ENCODE measurements around the gene ARHGAP15. TPM values are rescaled to one million over a fixed set of nuclear protein-coding genes. Genes with fewer than 3 reads are reported as not detected.

Gene ARHGAP15
- total RNA-seq, 1 experiment from 2014 or later, result 0.42 TPM

DNA sequence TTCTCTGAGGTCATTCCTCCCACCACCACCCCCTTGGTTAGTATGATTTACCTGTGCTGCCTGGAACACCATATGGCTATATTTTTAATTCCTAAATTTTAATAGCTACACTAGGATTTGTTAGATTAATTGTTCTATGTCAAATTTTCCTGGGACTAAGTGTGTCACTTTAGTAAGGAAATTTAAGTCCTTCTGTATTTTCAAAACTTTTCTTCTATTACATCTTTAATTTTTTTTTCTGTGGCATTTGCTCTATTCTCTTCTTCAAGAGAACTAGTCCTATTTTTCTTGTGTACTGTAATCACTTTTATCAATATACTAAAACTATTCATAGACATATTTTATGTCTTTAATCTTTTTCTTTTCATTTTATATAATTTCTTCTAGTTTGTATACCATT is 456.9 kb downstream of the ARHGAP15 start:
- H4K20me1 ChIP-seq (ENCODE audit: insufficient read depth), result no peaks in the 10 kb centered on the region
- H3K4me2 ChIP-seq (ENCODE audit: low read length), result no peak overlapping the region
- H2AFZ ChIP-seq (ENCODE audit: low read depth, low read length, poor library complexity, severe bottlenecking), result no peak overlapping the region
- CTCF ChIA-PET, result no interaction called here
- RAD21 ChIA-PET (ENCODE audit: low non-redundant PET in 1 of 2, low total read pairs in 2 of 2, uncharacterized antibody in 2 of 2, unreplicated experiment in 2 of 2), result no interaction called here
- H3K27ac ChIP-seq (ENCODE audit: low read depth, low read length), result no peak overlapping the region
- H3K9me3 ChIP-seq (ENCODE audit: control insufficient read depth in 1 of 2, insufficient read depth in 1 of 2, low read depth in 1 of 2, low read length in 2 of 2), result no peaks in the 10 kb centered on the region
- no peaks in the 10 kb centered on the region for H3K27me3 ChIP-seq (ENCODE audit: insufficient read depth, low read length)
- no peaks in the 10 kb centered on the region for H3K79me2 ChIP-seq (ENCODE audit: insufficient read depth, low read length)
- no peak for TF ChIP-seq ZNF274 (IDR thresholded peaks at IDR 0.05; ENCODE audit: low read depth, low read length)
- TF ChIP-seq, protein P1, sequence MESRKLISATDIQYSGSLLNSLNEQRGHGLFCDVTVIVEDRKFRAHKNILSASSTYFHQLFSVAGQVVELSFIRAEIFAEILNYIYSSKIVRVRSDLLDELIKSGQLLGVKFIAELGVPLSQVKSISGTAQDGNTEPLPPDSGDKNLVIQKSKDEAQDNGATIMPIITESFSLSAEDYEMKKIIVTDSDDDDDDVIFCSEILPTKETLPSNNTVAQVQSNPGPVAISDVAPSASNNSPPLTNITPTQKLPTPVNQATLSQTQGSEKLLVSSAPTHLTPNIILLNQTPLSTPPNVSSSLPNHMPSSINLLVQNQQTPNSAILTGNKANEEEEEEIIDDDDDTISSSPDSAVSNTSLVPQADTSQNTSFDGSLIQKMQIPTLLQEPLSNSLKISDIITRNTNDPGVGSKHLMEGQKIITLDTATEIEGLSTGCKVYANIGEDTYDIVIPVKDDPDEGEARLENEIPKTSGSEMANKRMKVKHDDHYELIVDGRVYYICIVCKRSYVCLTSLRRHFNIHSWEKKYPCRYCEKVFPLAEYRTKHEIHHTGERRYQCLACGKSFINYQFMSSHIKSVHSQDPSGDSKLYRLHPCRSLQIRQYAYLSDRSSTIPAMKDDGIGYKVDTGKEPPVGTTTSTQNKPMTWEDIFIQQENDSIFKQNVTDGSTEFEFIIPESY (IDR thresholded peaks at IDR 0.05; ENCODE audit: extremely low read depth, insufficient replicate concordance, low read length), result no peak
- no peaks in the 10 kb centered on the region for H3K36me3 ChIP-seq (ENCODE audit: control insufficient read depth in 1 of 2, insufficient read depth in 2 of 2, low read length in 2 of 2)
- ATAC-seq (no peak), DNase-seq (ENCODE audit: low read depth, low spot score) (no peak)
- no TSS peak for BruUV-seq (replicated peaks)
- H3K4me1 ChIP-seq (ENCODE audit: control insufficient read depth in 1 of 2, insufficient read depth in 2 of 2, low read length in 2 of 2), result no peaks in the 10 kb centered on the region
- no peaks in the 10 kb centered on the region for H3K9me2 ChIP-seq (ENCODE audit: insufficient read depth)
- POLR2A ChIA-PET, result no interaction called here
- intact Hi-C loops (cut with micrococcal nuclease), result no loop called here
- no peak overlapping the region for H3K9ac ChIP-seq (ENCODE audit: low read length)
- H3K4me3 ChIP-seq (replicated peaks in 1 of 2; ENCODE audit: low read depth in 1 of 2, low read length in 2 of 2), result no peak overlapping the region

- H4K20me1 ChIP-seq (ENCODE audit: insufficient read depth), result no peaks in the 10 kb centered on the region
- ATAC-seq (no peak), DNase-seq (ENCODE audit: low read depth, low spot score) (no peak)
- ChIA-PET POLR2A (no interaction called here), CTCF (interaction anchor here (1.1 kb wide), 1 partner anchor 13 kb away, joined by 3 read pairs; no protein-coding TSS in a partner anchor), RAD21 (ENCODE audit: low non-redundant PET in 1 of 2, low total read pairs in 2 of 2, uncharacterized antibody in 2 of 2, unreplicated experiment in 2 of 2) (no interaction called here)
- no peak overlapping the region for H3K4me3 ChIP-seq (replicated peaks in 1 of 2; ENCODE audit: low read depth in 1 of 2, low read length in 2 of 2)
- intact Hi-C loops (cut with micrococcal nuclease), result no loop called here
- TF ChIP-seq POLR2A (IDR thresholded peaks at IDR 0.05; ENCODE audit: borderline replicate concordance, extremely low read depth, insufficient read depth, insufficient read length) (no peak), SIN3A (IDR thresholded peaks at IDR 0.05; ENCODE audit: low read depth) (no peak), REST (IDR thresholded peaks at IDR 0.05; ENCODE audit: low read depth) (no peak), SRF (IDR thresholded peaks at IDR 0.05; ENCODE audit: low read depth) (no peak), MAX (IDR thresholded peaks at IDR 0.05) (no peak), YY1 (IDR thresholded peaks at IDR 0.05; ENCODE audit: extremely low read depth, insufficient replicate concordance, low read depth, low read length) (no peak), SP1 (IDR thresholded peaks at IDR 0.05; ENCODE audit: low read depth) (no peak), RAD21 (IDR thresholded peaks at IDR 0.05; ENCODE audit: low read depth) (no peak), EZH2phosphoT487 (IDR thresholded peaks at IDR 0.05; ENCODE audit: borderline replicate concordance) (no peak), CBX3 (IDR thresholded peaks at IDR 0.05; ENCODE audit: low read depth) (no peak)
- TF ChIP-seq, protein P1 (IDR thresholded peaks at IDR 0.05; ENCODE audit: extremely low read depth, insufficient replicate concordance, low read length), result no peak
- H3K4me2 ChIP-seq (ENCODE audit: low read length), result no peak overlapping the region
- H3K9me3 ChIP-seq (ENCODE audit: control insufficient read depth in 1 of 2, insufficient read depth in 1 of 2, low read depth in 1 of 2, low read length in 2 of 2), result no peaks in the 10 kb centered on the region
- H3K79me2 ChIP-seq (ENCODE audit: insufficient read depth, low read length), result no peaks in the 10 kb centered on the region
- no peaks in the 10 kb centered on the region for H3K4me1 ChIP-seq (ENCODE audit: control insufficient read depth in 1 of 2, insufficient read depth in 2 of 2, low read length in 2 of 2)
- H3K36me3 ChIP-seq (ENCODE audit: control insufficient read depth in 1 of 2, insufficient read depth in 2 of 2, low read length in 2 of 2), result no peaks in the 10 kb centered on the region
- no peaks in the 10 kb centered on the region for H3K27me3 ChIP-seq (ENCODE audit: insufficient read depth, low read length)
- H3K9me2 ChIP-seq (ENCODE audit: insufficient read depth), result no peaks in the 10 kb centered on the region
- H3K27ac ChIP-seq (ENCODE audit: low read depth, low read length), result no peak overlapping the region
- no peak overlapping the region for H2AFZ ChIP-seq (ENCODE audit: low read depth, low read length, poor library complexity, severe bottlenecking)
- no TSS peak for BruUV-seq (replicated peaks)
- no peak overlapping the region for H3K9ac ChIP-seq (ENCODE audit: low read length)
Measured at GRCh38 chr2:143588746-143589145, 459.5 kb downstream of the ARHGAP15 start.
